Keratinocyte (primary cell): ENCODE measurements around the gene CHST15. TPM values are rescaled to one million over a fixed set of nuclear protein-coding genes. Genes with fewer than 3 reads are reported as not detected.

Source experiments
- DNase-seq: peaks from one replicate; pipeline ENCODE4 v3.0.0-alpha.2; 2011; ENCODE audit warnings: low read depth, missing footprints, low spot score
- FAIRE-seq: peaks from 2 replicates; lab custom pipeline; 2011; peaks lifted over from hg19 to GRCh38; lab: Jason Lieb, UNC
- H2AFZ ChIP-seq: 2 replicates; pipeline ENCODE4 v1.6.0; 2012; ENCODE audit warnings: low read length, control low read depth, inconsistent platforms; ENCODE audit not compliant: control insufficient read depth
- H3K27ac ChIP-seq: 2 replicates; pipeline ENCODE4 v1.5.1; 2011; ENCODE audit warnings: low read length; ENCODE audit not compliant: control insufficient read depth, insufficient read depth
- H3K27me3 ChIP-seq: 3 replicates; pipeline ENCODE4 v1.6.0; 2011; ENCODE audit warnings: low read length; ENCODE audit not compliant: control insufficient read depth, insufficient read depth; ENCODE audit errors: extremely low read depth
- H3K36me3 ChIP-seq, 2 experiments: 2 replicates in 1 of 2; 3 replicates in 1 of 2; pipeline ENCODE4 v1.5.1; 2011; ENCODE audit warnings: low read length in 2 of 2, mild to moderate bottlenecking in 1 of 2; ENCODE audit not compliant: control insufficient read depth in 2 of 2, insufficient read depth in 2 of 2; ENCODE audit errors: extremely low read depth in 1 of 2
- H3K4me1 ChIP-seq: 3 replicates; pipeline ENCODE4 v1.5.1; 2011; ENCODE audit warnings: low read length; ENCODE audit not compliant: control insufficient read depth, insufficient read depth; ENCODE audit errors: extremely low read depth
- H3K4me2 ChIP-seq: 3 replicates; pipeline ENCODE4 v1.6.0; 2011; ENCODE audit warnings: low read depth, low read length; ENCODE audit not compliant: control insufficient read depth, insufficient read depth; ENCODE audit errors: extremely low read depth
- H3K4me3 ChIP-seq, 3 experiments: fragments of 200-600 bp in 1 of 3; sonication (generic) in 1 of 3; 2 replicates in 2 of 3; 3 replicates in 1 of 3; pipeline ENCODE4 v1.5.1; 2011 to 2016; ENCODE audit warnings: low read length in 3 of 3, mild to moderate bottlenecking in 3 of 3, control low read depth in 2 of 3, inconsistent platforms in 1 of 3, low read depth in 1 of 3, mixed read lengths in 1 of 3, mixed run types in 1 of 3, moderate library complexity in 1 of 3; ENCODE audit not compliant: control insufficient read depth in 2 of 3, insufficient read depth in 2 of 3; ENCODE audit errors: extremely low read depth in 1 of 3
- H3K79me2 ChIP-seq: 2 replicates; pipeline ENCODE4 v1.6.0; 2012; ENCODE audit warnings: low read length; ENCODE audit not compliant: control insufficient read depth, insufficient read depth
- H3K9ac ChIP-seq: 3 replicates; pipeline ENCODE4 v1.6.0; 2011; ENCODE audit warnings: low read length; ENCODE audit not compliant: control insufficient read depth, insufficient read depth; ENCODE audit errors: extremely low read depth
- H3K9me1 ChIP-seq: 3 replicates; pipeline ENCODE4 v1.6.0; 2011; ENCODE audit warnings: low read length; ENCODE audit not compliant: control insufficient read depth, insufficient read depth; ENCODE audit errors: extremely low read depth
- H3K9me3 ChIP-seq: 2 replicates; pipeline ENCODE4 v1.5.1; 2012; ENCODE audit warnings: low read depth, low read length; ENCODE audit not compliant: control insufficient read depth
- H4K20me1 ChIP-seq: 3 replicates; pipeline ENCODE4 v1.6.0; 2011; ENCODE audit warnings: low read length; ENCODE audit not compliant: control insufficient read depth, insufficient read depth; ENCODE audit errors: extremely low read depth
- EZH2 ChIP-seq: IDR thresholded peaks from one replicate; pipeline ENCODE4 v1.6.1; 2012; ENCODE audit warnings: inconsistent platforms, mild to moderate bottlenecking, low read length, moderate library complexity
- dilution Hi-C: fragments of 300-500 bp; cut with MboI; formaldehyde crosslinking; loops from one replicate; pipeline ENCODE4 v1.7.0; 2020; ENCODE audit warnings: low sequenced_read_pairs; ENCODE audit not compliant: extremely low pct_ligation_motif_present
- polyA plus RNA-seq, 5 experiments: library from polyadenylated mRNA; depleted of rRNA in 3 of 5; stranded (reverse) in 3 of 5; stranded (forward) in 1 of 5; unstranded in 1 of 5; fragments of >200 nt; gene quantifications; 1 replicate in 1 of 5; 2 replicates in 3 of 5; 3 replicates in 1 of 5; pipeline versions ENCODE4 v1.2.1 to v1.2.3, GENCODE V29; 2011 to 2012; ENCODE audit warnings: missing spikeins in 2 of 5, low read depth in 1 of 5, low replicate concordance in 1 of 5
- TF ChIP-seq, protein P1 (sequence below), 3 experiments: IDR thresholded peaks in 1 of 3; conservative IDR thresholded peaks in 1 of 3; optimal IDR thresholded peaks in 1 of 3; 2 replicates in 2 of 3; 3 replicates in 1 of 3; pipeline versions ENCODE3 to v1.5.1; 2011; ENCODE audit warnings: low read length in 3 of 3, mild to moderate bottlenecking in 3 of 3, moderate library complexity in 2 of 3, control low read depth in 1 of 3, inconsistent platforms in 1 of 3; ENCODE audit not compliant: insufficient read depth in 2 of 3; ENCODE audit errors: extremely low read depth in 1 of 3

CHST15 gene
- polyA plus RNA-seq, 1 donor (not counting 4 experiments of a cell fraction or from before 2014, with no cell fraction given): 24.5 TPM

- no peak overlapping the region for H2AFZ ChIP-seq
- H3K27me3 ChIP-seq: peaks cover 2% of the 10 kb centered on the region
- H3K9me1 ChIP-seq: no peaks in the 10 kb centered on the region
- no peak overlapping the region for H3K9ac ChIP-seq
- no peaks in the 10 kb centered on the region for H3K36me3 ChIP-seq
- H3K9me3 ChIP-seq: peaks cover 3% of the 10 kb centered on the region
- H3K79me2 ChIP-seq: peaks cover 26% of the 10 kb centered on the region
- H3K4me3 ChIP-seq: no peak overlapping the region
- H4K20me1 ChIP-seq: peaks cover 4% of the 10 kb centered on the region
- FAIRE-seq (peak; percentile 57), DNase-seq (no peak)
- TF ChIP-seq, protein P1, sequence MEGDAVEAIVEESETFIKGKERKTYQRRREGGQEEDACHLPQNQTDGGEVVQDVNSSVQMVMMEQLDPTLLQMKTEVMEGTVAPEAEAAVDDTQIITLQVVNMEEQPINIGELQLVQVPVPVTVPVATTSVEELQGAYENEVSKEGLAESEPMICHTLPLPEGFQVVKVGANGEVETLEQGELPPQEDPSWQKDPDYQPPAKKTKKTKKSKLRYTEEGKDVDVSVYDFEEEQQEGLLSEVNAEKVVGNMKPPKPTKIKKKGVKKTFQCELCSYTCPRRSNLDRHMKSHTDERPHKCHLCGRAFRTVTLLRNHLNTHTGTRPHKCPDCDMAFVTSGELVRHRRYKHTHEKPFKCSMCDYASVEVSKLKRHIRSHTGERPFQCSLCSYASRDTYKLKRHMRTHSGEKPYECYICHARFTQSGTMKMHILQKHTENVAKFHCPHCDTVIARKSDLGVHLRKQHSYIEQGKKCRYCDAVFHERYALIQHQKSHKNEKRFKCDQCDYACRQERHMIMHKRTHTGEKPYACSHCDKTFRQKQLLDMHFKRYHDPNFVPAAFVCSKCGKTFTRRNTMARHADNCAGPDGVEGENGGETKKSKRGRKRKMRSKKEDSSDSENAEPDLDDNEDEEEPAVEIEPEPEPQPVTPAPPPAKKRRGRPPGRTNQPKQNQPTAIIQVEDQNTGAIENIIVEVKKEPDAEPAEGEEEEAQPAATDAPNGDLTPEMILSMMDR (optimal IDR thresholded peaks at IDR 0.05 in 1 of 3, IDR thresholded peaks at IDR 0.05 in 1 of 3, conservative IDR thresholded peaks at IDR 0.05 in 1 of 3; ENCODE audit: extremely low read depth in 1 of 3, insufficient read depth in 2 of 3, low read length in 3 of 3): no peak
- no peak for TF ChIP-seq EZH2
- H3K4me1 ChIP-seq: peaks cover 23% of the 10 kb centered on the region
- no peak overlapping the region for H3K27ac ChIP-seq
- no peak overlapping the region for H3K4me2 ChIP-seq
- dilution Hi-C loops: no loop called here
These were observed 1.7 kb upstream of the CHST15 start for GRCh38 chr10:124095096-124095495.

GRCh38 chr10:124094419-124094785, 1.0 kb upstream of the CHST15 start:
- H3K4me1 ChIP-seq: peaks cover 29% of the 10 kb centered on the region
- H3K27me3 ChIP-seq: peaks cover 2% of the 10 kb centered on the region
- DNase-seq: no peak
- peaks cover 0 to 3% of the 10 kb centered on the region in 2 experiments for H3K36me3 ChIP-seq
- dilution Hi-C loops: no loop called here
- H3K4me3 ChIP-seq: peak overlapping the region in 1 of 3 experiments; percentile 11
- H2AFZ ChIP-seq: no peak overlapping the region
- TF ChIP-seq EZH2: no peak
- TF ChIP-seq, protein P1 (optimal IDR thresholded peaks at IDR 0.05 in 1 of 3, IDR thresholded peaks at IDR 0.05 in 1 of 3, conservative IDR thresholded peaks at IDR 0.05 in 1 of 3; ENCODE audit: extremely low read depth in 1 of 3, insufficient read depth in 2 of 3, low read length in 3 of 3): no peak
- H3K9me3 ChIP-seq: peaks cover 3% of the 10 kb centered on the region
- peak overlapping the region; percentile 9 for H3K9ac ChIP-seq
- peaks cover 33% of the 10 kb centered on the region for H3K79me2 ChIP-seq
- FAIRE-seq: peak; percentile 26
- H3K4me2 ChIP-seq: peak overlapping the region; percentile 64
- H3K27ac ChIP-seq: no peak overlapping the region
- H3K9me1 ChIP-seq: no peaks in the 10 kb centered on the region
- peaks cover 6% of the 10 kb centered on the region for H4K20me1 ChIP-seq
